HG03280 (cell line): Measurements from ENCODE around the gene LYPD3.
"Not testable (repeated sequence)": the region's sequence is repeated elsewhere in the genome, so short reads cannot be mapped to it uniquely, and the experiment has no call there.

Source experiments
- ATAC-seq: cut with Tn5 transposase; IDR thresholded peaks from one replicate; pipeline ENCODE4 v1.9.1; 2021; ENCODE audit warnings: mild to moderate bottlenecking, moderate library complexity; ENCODE audit not compliant: unreplicated experiment

Gene LYPD3

DNA sequence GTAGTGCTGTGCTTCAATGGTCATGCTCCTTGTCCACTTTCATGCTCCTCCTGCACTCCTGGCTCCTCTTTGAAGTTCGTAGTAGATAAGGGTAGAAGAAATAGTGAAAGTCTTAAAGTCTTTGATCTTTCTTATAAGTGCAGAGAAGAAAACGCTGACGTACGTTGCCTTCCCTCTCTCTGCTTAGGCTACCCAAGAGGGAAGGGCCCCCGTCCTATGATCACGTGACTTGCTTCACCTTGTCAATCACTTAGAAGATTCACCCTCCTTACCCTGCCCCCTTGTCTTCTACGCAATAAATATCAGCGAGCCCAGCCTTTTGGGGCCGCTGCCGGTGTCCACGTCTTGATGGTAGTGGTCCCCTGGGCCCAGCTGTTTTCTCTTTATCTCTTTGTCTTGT lies 28.1 kb downstream of the LYPD3 start:
- ATAC-seq = not testable (repeated sequence)

DNA sequence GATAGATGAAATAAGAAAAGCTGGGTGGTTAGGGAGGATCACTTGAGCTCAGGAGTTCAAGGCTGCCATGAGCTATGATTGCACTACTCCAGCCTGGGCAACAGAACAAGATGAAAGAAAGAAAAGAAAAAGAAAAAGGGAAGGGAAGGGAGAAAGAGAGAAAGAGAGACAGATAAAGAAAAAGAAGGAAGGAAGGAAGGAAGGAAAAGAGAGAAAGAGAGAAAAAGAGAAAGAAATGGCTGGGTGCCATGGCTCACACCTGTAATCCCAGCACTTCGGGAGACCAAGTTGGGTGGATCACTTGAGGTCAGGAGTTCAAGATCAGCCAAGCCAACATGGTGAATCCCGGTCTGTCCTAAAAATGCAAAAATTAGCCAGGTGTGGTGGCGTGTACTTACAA lies 29.6 kb downstream of the LYPD3 start:
- ATAC-seq = no peak

DNA sequence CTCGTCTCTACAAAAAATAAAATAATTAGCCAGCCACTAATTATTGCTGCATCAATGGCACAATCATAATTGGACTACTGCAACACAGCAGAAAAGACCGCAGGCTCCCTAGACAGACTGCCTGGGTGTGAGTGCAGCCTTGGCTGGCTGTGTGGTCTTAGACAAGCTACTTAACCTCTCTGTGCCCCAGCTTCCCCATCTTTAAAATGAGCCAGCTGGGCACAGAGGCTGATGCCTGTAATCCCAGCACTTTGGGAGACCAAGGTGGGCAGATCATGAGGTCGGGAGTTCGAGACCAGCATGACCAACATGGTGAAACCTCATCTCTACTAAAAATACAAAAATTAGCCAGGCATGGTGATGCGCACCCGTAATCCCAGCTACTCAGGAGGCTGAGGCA lies 31.7 kb downstream of the LYPD3 start:
- no peak for ATAC-seq

DNA sequence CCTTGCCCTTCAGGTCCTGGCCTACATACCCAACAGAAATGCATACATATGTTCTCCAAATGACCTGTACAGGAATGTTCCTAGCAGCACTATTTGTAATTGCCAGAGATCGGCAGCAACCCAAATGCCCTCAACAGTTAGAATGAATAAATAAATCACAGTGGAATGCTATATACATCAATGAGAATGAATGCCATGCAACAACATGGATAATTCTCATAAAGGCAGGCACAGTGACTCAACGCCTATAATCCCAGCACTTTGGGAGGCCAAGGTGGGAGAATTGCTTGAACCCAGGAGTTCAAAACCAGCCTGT lies 32.1 kb downstream of the LYPD3 start:
- no peak for ATAC-seq

DNA sequence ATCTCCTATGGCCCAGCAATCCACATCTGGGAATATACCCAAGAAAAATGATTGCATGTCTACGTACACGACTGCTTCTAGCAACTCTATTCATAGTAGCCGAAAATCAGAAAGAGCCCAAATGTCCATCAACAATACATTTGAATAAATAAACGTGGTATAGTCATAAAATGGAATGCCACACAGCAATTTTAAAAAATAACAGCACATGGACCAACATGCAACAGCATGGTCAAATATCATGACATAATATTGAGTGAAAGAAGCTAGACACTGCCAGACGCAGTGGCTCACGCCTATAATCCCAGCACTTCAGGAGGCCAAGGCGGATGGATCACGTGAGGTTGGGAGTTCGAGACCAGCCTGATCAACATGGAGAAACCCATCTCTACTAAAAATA lies 34.4 kb downstream of the LYPD3 start:
- ATAC-seq = no peak

DNA sequence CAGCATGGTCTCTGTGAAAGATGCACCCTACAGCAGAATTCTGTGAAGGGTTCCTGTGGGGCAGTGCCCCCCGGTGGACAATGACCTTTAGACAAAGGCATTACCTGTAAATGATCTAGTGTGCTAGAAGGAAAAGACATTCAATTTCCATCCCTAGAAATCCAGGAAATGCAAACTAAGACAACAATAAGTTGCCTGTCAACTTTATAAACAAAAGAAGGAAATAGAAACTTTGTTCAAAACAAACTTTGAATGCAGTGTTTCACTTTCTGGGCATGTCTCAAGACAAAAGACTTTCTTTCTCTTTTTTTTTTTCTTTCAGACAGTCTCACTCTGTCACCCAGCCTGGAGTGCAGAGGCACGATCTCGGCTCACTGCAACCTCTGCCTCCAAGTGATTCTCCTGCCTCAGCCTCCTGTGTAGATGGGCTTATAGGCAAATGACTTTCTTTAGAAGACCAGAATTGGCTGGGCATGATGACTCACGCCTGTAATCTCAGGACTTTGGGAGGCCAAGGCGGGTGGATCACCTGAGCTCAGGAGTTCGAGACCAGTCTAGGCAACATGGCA lies 35.2 kb downstream of the LYPD3 start:
- no peak for ATAC-seq

DNA sequence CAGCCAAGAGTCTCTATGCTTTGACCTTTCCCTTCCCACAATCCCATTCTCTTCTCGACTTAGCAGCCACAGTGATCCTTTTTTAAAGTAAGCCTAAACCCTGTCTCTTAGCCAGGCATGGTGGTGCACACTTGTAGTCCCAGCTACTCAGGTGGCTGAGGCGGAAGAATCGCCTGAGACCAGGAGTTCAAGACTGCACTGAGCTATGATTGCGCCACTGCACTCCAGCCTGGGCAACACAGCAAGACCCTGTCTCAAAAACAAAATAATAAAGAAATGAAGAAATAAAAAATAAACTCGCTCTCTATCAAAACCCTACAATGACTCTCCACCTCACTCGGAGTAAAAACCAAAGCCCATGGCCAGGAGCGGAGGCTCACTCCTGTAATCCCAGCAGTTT lies 36.0 kb downstream of the LYPD3 start:
- no peak for ATAC-seq

DNA sequence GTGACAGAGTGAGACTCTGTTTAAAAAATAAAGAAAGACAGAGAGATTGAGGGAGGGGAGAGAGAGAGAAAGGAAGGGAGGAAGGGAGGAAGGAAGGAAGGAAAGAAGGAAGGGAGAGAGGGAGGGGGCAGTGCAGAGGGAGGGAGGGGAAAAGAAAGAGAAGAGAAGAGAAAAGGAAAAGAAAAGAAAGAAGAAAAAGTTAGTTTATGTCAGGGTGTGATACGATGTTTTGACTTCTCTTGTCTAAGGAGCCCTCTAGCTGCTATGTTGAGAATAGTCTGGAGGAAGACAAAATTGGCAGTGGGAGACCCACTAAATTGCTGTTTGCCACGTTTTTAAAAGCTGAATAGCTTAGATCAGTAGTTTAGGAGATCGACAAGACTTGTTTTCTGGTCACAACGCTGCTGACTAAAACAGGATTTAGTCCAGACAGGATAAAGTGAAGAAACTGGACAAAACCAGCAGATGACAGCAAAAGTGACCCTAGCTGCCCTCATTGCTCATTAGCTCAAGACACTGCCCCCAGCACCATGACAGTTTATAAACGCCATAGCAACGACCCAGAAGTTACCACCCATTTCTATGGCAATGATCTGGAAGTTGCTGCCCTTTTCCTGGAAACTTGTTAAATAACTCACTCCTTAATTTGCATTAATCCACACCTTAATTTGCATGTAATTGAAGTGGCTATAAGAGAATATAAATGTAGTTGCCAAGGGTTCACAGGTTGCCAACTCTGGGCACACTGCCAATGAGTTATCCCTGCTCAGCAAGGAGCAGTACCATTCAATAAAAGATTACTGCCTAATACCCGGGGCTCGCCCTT lies 39.6 kb downstream of the LYPD3 start:
- ATAC-seq = no peak

DNA sequence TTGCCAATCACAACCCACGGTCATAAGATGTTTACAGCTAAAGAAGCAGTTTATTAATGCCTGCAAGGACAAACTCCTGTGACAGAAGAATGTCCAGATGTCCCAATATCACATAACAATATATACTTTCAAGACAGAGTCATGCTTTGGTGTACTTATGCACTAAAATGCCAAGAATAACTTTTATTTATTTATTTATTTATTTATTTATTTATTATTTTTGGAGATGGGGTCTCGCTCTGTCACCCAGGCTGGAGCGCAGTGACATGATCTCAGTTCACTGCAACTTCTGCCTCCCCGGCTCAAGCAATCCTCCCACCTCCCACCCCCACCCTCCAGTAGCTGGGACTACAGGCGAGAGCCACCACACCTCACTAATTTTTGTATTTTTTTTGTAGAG lies 41.6 kb downstream of the LYPD3 start:
- ATAC-seq = no peak

DNA sequence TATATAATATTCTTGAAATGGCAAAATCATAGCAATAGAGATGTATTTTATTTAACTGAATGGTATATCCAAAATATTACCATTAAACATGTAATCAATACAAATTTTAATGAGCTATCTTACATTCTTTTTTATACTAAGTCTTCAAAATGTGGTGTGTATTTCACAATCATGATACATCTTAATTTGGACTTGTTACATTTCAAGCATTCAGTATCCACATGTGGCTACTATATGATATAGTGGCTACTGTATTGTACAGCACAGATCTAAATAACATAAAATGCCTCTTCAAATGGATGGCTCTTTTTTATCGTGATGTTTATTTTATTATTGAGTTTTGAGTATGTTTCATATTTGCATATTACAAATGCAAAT lies 42.7 kb downstream of the LYPD3 start:
- no peak for ATAC-seq

DNA sequence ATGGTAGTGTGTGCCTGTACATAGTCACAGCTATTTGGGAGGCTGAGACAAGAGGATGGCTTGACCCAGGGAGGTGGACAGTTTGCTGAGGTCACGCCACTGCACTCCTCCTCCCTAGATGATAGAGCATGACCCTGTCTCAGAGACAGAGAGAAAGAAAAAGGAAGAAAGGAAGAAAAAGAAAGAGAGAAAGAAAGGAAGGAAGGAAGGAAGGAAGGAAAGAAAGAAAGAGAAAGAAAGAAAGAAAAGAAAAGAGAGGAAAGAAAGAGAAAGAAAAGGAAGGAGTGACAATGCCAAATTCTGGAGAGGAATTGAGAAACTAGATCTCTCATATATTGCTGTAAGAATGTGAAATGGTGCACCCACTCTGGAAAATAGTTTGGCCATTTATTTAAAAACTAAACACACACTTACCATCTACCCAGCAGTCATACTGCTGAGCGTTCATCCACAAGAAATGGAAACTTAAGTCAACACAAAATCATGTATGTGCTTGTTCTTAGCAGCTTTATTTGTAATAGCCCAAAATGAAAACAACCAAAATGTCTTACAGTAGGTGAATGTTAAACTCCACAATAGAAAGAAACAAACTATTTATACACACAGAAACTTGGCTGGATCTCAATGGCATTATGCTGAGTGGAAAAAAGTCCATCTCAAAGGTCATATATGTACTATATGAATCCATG lies 43.3 kb downstream of the LYPD3 start:
- ATAC-seq = no peak

DNA sequence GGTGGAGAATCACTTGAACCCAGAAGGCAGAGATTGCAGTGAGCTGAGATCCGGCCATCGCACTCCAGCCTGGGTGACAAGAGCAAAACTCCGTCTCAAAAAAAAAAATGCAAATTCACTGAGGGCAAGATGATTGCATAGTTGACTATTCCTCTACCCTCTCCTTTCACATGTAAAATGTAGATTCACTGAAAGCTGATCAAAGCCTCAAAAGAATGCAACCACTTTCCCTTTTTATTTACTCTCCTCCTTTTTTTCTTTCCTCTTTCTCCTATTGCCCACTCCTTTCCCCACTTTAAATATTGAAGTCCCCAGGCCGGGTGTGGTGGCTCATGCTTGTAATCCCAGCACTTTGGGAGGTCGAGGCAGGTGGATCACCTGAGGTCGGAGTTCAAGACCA lies 44.5 kb downstream of the LYPD3 start:
- ATAC-seq = no peak

DNA sequence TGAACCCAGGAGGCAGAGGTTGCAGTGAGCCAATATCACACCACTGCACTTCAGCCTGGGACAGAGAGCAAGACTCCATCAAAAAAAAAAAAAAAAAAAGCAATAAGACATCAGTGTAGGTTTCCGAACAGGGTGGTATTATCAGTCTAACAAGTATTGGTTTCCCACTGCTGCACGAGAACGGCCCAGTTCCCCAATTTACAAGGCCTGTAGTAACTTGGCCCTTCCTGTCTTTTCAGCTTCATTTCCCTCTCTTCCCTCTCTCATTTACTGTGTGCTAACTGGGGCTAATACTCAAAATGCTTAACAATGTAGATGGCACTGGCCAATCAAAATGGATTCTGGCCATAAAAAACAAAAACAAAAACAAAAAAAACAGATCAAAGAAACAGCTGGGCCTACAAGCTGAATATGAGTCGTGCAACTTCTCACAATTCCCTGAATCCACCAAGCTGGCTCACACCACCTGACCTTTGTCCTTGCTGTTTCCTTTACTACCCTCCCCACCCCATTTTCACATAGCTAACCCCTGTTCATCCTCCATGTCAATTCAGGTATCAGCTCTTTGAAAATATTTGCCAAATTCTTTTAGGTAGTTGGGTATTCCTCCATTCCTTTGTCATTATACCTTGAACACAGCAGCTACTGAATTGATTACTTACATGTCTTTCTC lies 48.3 kb downstream of the LYPD3 start:
- ATAC-seq = no peak

DNA sequence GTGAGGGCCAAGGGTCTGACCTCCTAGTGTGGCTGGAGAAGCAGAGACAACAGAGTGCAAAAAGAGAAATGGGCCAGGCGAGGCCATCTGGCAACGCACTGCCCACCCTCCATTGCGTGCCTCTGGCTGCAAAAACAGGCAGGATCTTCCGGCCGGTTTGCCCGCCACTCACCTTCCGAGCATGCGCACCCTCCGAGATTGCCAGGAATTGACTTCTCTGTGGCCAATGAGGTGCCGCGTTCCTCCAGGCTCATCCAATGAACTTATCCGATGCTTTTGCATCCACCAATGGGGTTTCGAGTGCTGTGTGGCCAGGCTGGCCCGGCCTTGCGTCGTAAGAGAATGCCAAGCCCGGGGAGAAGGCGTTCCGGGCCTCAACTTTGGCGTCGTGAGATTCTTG lies 50.9 kb downstream of the LYPD3 start, which contains the start of gene TEX101:
Gene TEX101, plus strand, starts transcription at position 337 of the 400 bp plus-strand sequence. CDS start 1,030 bp downstream, outside the sequence.
- no peak for ATAC-seq

DNA sequence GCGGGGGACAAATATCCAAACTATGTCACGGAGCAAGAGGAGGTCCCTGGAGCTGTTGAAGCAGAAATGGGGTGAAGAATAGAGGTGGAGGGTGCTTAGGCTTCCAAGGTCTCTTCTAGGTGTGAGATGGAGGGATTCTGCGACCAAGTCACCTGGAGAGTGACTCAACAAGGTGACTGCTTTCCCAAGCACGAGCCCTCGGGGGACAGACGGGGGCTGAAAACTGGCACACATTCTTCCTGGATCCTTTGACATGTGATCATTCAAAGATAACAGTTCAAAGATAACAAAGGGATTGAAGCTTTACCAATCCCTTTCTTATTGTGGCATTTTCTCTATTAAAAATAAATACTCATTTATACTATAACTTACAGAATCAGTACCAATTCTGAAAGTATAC lies 53.0 kb downstream of the LYPD3 start:
- ATAC-seq = no peak
